Glutamatergic neuron (in vitro differentiated cells): ENCODE results near the gene TXLNB. TPM values are rescaled to one million over a fixed set of nuclear protein-coding genes. Genes with fewer than 3 reads are reported as not detected.

Experiments
- DNase-seq: peaks from one replicate; pipeline ENCODE4 v3.0.0; 2022
- H3K27ac Mint-ChIP-seq: one replicate; pipeline ENCODE4 v1.8.0; 2020; ENCODE audit warnings: mild to moderate bottlenecking, mixed read lengths, inconsistent platforms; ENCODE audit not compliant: unreplicated experiment
- H3K27me3 Mint-ChIP-seq: one replicate; pipeline ENCODE4 v1.8.0; 2020; ENCODE audit warnings: mild to moderate bottlenecking, moderate library complexity, mixed read lengths, inconsistent platforms; ENCODE audit not compliant: unreplicated experiment
- H3K36me3 Mint-ChIP-seq: one replicate; pipeline ENCODE4 v1.8.0; 2020; ENCODE audit warnings: mild to moderate bottlenecking, mixed read lengths, inconsistent platforms; ENCODE audit not compliant: unreplicated experiment
- H3K4me1 Mint-ChIP-seq: one replicate; pipeline ENCODE4 v1.8.0; 2020; ENCODE audit warnings: mild to moderate bottlenecking, low read depth, mixed read lengths, inconsistent platforms; ENCODE audit not compliant: unreplicated experiment
- H3K4me3 Mint-ChIP-seq: one replicate; pipeline ENCODE4 v1.8.0; 2020; ENCODE audit warnings: mild to moderate bottlenecking, mixed read lengths, inconsistent platforms; ENCODE audit not compliant: unreplicated experiment
- H3K9me3 Mint-ChIP-seq: one replicate; pipeline ENCODE4 v1.8.0; 2020; ENCODE audit warnings: mild to moderate bottlenecking, moderate library complexity, mixed read lengths, inconsistent platforms; ENCODE audit not compliant: unreplicated experiment
- total RNA-seq: library from RNA; stranded (reverse); fragmentation: NEBNext Ultra II Directional; extraction: Animal tissue kit (Norgen Biotek cat#: 25700); gene quantifications from one replicate; pipeline ENCODE4 v1.2.1, GENCODE V29; 2021; ENCODE audit not compliant: unreplicated experiment
- TF ChIP-seq, protein P1 (sequence below): fragments of 200-600 bp; sonication (generic); IDR thresholded peaks from one replicate; pipeline ENCODE4 v1.5.0; 2021; ENCODE audit not compliant: partially characterized antibody, unreplicated experiment

The TXLNB gene
- total RNA-seq, 1 donor from 2014 or later = not detected

DNA sequence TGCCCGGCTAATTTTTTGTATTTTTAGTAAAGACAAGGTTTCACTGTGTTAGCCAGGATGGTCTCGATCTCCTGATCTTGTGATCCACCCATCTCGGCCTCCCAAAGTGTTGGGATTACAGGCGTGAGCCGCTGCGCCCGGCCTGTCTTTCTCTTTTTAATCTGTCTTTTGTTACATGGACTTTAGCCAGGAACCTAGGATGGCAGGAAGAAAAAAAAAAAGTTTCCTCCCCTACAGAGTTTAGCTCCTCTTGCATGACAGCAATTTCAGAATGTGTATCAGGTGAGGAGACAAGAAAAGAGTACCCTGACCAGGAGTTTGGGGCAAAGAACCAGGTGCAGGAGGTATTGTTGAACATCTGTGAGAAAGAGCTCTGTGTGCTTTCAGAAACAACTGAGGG lies 21.4 kb upstream of the TXLNB start:
- Mint-ChIP-seq H3K27me3 (no peaks in the 10 kb centered on the region), H3K4me1 (peaks cover 3% of the 10 kb centered on the region), H3K36me3 (no peaks in the 10 kb centered on the region), H3K27ac (no peak overlapping the region), H3K4me3 (no peak overlapping the region), H3K9me3 (no peaks in the 10 kb centered on the region)
- no peak for DNase-seq
- TF ChIP-seq, protein P1, sequence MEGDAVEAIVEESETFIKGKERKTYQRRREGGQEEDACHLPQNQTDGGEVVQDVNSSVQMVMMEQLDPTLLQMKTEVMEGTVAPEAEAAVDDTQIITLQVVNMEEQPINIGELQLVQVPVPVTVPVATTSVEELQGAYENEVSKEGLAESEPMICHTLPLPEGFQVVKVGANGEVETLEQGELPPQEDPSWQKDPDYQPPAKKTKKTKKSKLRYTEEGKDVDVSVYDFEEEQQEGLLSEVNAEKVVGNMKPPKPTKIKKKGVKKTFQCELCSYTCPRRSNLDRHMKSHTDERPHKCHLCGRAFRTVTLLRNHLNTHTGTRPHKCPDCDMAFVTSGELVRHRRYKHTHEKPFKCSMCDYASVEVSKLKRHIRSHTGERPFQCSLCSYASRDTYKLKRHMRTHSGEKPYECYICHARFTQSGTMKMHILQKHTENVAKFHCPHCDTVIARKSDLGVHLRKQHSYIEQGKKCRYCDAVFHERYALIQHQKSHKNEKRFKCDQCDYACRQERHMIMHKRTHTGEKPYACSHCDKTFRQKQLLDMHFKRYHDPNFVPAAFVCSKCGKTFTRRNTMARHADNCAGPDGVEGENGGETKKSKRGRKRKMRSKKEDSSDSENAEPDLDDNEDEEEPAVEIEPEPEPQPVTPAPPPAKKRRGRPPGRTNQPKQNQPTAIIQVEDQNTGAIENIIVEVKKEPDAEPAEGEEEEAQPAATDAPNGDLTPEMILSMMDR = no peak

- Mint-ChIP-seq H3K4me3 (no peak overlapping the region), H3K27me3 (no peaks in the 10 kb centered on the region), H3K4me1 (peaks cover 3% of the 10 kb centered on the region), H3K27ac (no peak overlapping the region), H3K36me3 (no peaks in the 10 kb centered on the region), H3K9me3 (no peaks in the 10 kb centered on the region)
- TF ChIP-seq, protein P1 = no peak
- no peak for DNase-seq
Measured at GRCh38 chr6:139311831-139312230, 20.0 kb upstream of the TXLNB start.

GRCh38 chr6:139308936-139309603 lies 17.3 kb upstream of the TXLNB start:
- no peak for DNase-seq
- H3K27me3 Mint-ChIP-seq = no peaks in the 10 kb centered on the region
- H3K9me3 Mint-ChIP-seq = no peaks in the 10 kb centered on the region
- H3K27ac Mint-ChIP-seq = no peak overlapping the region
- TF ChIP-seq, protein P1 = no peak
- H3K36me3 Mint-ChIP-seq = no peaks in the 10 kb centered on the region
- no peak overlapping the region for H3K4me3 Mint-ChIP-seq
- peaks cover 3% of the 10 kb centered on the region for H3K4me1 Mint-ChIP-seq

- Mint-ChIP-seq H3K36me3 (no peaks in the 10 kb centered on the region), H3K4me3 (no peak overlapping the region), H3K27ac (no peak overlapping the region), H3K4me1 (no peaks in the 10 kb centered on the region), H3K27me3 (no peaks in the 10 kb centered on the region), H3K9me3 (no peaks in the 10 kb centered on the region)
- TF ChIP-seq, protein P1 = no peak
- DNase-seq = no peak
Measured at GRCh38 chr6:139308286-139308916, 16.6 kb upstream of the TXLNB start.

GRCh38 chr6:139306291-139306981 lies 14.6 kb upstream of the TXLNB start:
- Mint-ChIP-seq H3K4me1 (no peaks in the 10 kb centered on the region), H3K36me3 (no peaks in the 10 kb centered on the region), H3K27ac (no peak overlapping the region), H3K27me3 (no peaks in the 10 kb centered on the region), H3K9me3 (no peaks in the 10 kb centered on the region), H3K4me3 (no peak overlapping the region)
- DNase-seq = no peak
- TF ChIP-seq, protein P1 = no peak
